ENCODE measurements around the gene ZNF32.

DNA sequence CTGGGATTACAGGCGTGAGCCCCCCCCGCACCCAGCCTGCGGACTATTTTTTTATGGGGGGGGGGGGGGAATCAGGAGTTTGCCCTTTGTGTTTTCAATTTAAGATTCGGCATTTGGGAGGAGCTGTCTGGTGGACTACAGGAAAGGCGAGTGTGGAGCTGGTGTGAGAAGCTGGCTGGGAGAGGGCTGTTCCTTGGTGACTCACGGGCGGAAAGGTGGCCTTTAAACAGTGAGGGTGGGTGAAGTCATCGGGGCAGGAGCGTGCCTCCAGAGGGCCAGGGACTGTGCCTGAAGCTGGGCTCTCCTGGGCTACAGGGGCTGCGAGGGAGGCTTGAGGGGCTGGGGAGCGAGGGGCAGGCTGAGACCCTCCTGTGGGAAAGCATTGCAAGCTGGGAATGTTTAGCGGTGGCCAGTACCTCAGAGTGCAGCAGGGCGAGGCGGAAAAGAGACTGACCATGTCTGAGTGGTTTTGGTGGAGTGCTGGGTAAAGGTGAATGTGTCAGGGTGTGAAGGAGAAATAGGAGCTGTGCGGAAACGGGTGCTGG lies 39.7 kb upstream of the ZNF32 start:
- TF ChIP-seq, protein P1, sequence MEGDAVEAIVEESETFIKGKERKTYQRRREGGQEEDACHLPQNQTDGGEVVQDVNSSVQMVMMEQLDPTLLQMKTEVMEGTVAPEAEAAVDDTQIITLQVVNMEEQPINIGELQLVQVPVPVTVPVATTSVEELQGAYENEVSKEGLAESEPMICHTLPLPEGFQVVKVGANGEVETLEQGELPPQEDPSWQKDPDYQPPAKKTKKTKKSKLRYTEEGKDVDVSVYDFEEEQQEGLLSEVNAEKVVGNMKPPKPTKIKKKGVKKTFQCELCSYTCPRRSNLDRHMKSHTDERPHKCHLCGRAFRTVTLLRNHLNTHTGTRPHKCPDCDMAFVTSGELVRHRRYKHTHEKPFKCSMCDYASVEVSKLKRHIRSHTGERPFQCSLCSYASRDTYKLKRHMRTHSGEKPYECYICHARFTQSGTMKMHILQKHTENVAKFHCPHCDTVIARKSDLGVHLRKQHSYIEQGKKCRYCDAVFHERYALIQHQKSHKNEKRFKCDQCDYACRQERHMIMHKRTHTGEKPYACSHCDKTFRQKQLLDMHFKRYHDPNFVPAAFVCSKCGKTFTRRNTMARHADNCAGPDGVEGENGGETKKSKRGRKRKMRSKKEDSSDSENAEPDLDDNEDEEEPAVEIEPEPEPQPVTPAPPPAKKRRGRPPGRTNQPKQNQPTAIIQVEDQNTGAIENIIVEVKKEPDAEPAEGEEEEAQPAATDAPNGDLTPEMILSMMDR (IDR thresholded peaks at IDR 0.05), result no peak
- TF ChIP-seq EP300 (IDR thresholded peaks at IDR 0.05), result no peak
